ENCODE results near the gene CRAT. TPM values are rescaled to one million over a fixed set of nuclear protein-coding genes. Genes with fewer than 3 reads are reported as not detected.

CRAT gene
- total RNA-seq, 1 donor from 2014 or later = 13.7 TPM

DNA sequence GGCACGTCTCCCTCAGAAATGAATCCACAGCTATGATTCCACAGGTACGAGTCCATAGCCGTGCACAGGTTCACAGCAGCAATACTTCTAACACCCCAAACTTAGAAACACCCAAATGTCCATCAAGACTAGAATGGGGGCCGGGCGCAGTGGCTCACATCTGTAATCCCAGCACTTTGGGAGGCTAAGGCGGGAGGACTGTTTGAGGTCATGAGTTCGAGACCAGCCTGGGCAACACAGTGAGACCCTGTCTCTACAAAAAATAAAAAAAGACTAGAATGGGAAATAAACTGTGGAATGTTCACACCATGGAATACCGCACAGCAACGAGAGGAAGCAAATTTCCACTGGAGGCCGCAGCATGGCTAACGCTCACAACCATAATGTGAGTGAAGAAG is 34.0 kb downstream of the CRAT start:
- TF ChIP-seq CTCF (IDR thresholded peaks at IDR 0.05; ENCODE audit: insufficient read depth, low read length, severe bottlenecking) = no peak
- Histone ChIP-seq H3K4me3 (ENCODE audit: low read depth, low read length) (no peak overlapping the region), H3K27me3 (ENCODE audit: control insufficient read depth, insufficient read depth, low read length) (no peaks in the 10 kb centered on the region), H3K36me3 (ENCODE audit: control insufficient read depth, insufficient read depth, low read length) (no peaks in the 10 kb centered on the region)
- FAIRE-seq (no peak), DNase-seq (ENCODE audit: low read depth) (no peak)

DNA sequence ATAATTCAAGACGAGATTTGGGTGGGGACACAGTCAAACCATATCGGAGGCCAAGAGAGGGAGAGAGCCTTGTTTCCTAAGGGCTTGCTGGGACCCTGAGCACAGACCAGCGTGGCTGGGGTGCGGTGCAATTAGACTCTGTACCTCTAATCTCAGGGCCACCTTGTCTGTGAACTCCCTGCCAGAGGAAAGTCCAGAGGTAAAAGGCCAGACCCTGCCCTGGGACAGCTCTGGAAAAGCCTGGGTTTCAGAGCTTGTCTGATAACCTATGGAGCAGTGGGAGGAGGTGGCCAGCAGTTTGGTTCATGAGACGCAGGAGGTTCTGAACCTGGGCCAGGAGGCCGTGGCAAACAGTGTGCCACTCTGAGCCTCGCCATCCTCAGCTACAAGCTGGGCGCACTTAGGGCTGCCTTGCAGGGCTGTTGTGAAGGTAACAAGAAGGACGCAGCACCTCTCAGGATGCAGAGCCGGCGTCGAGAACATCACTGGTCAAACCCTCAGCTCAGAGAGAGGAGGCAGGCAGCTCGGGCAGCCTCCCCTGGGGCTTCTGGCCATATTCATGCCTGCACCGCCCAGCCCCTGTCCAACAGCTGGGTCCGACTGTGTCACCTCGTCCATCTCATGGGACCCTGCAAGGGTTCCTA is 34.5 kb downstream of the CRAT start:
- no peaks in the 10 kb centered on the region for H3K27me3 ChIP-seq (ENCODE audit: control insufficient read depth, insufficient read depth, low read length)
- no peak for DNase-seq (ENCODE audit: low read depth)
- no peak for TF ChIP-seq CTCF (IDR thresholded peaks at IDR 0.05; ENCODE audit: insufficient read depth, low read length, severe bottlenecking)
- H3K4me3 ChIP-seq (ENCODE audit: low read depth, low read length) = no peak overlapping the region
- no peak for FAIRE-seq
- no peaks in the 10 kb centered on the region for H3K36me3 ChIP-seq (ENCODE audit: control insufficient read depth, insufficient read depth, low read length)

DNA sequence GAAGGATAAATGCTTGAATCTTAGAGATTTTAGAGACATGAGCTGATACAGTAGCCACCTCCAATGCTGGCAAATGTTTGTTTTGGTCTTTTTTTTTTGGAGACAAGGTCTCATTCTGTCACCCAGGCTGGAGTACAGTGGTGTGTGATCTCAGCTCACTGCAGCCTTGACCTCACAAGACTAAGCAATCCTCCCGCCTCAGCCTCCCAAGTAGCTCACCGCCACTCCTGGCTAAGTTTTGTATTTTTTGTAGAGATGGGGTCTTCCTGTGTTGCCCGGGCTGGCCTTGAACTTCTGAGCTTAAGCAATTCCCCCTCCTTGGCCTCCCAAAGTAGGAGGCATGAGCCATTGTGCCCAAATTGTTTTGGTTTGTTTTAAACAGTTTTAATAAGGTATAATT is 36.5 kb downstream of the CRAT start:
- DNase-seq (ENCODE audit: low read depth) = no peak
- Histone ChIP-seq H3K4me3 (ENCODE audit: low read depth, low read length) (no peak overlapping the region), H3K36me3 (ENCODE audit: control insufficient read depth, insufficient read depth, low read length) (peaks cover 1% of the 10 kb centered on the region), H3K27me3 (ENCODE audit: control insufficient read depth, insufficient read depth, low read length) (no peaks in the 10 kb centered on the region)
- no peak for FAIRE-seq
- no peak for TF ChIP-seq CTCF (IDR thresholded peaks at IDR 0.05; ENCODE audit: insufficient read depth, low read length, severe bottlenecking)

DNA sequence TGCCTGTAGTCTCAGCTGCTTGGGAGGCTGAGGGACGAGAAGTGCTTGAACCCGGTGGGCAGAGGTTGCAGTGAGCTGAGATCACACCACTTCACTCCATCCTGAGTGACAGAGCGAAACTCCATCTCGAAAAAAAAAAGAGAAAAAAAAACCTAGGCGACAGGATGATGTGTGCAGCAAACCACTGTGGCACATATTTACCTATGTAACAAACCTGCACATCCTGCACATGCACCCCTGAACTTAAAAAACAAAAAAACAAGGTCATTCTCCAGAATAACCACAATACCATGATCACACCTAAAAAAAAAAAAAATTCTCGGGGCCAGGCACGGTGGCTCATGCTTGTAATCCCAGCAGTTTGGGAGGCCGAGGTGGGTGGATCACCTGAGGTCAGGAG is 37.2 kb downstream of the CRAT start:
- no peak for TF ChIP-seq CTCF (IDR thresholded peaks at IDR 0.05; ENCODE audit: insufficient read depth, low read length, severe bottlenecking)
- no peak for DNase-seq (ENCODE audit: low read depth)
- FAIRE-seq = no peak
- H3K27me3 ChIP-seq (ENCODE audit: control insufficient read depth, insufficient read depth, low read length) = no peaks in the 10 kb centered on the region
- H3K4me3 ChIP-seq (ENCODE audit: low read depth, low read length) = no peak overlapping the region
- peaks cover 3% of the 10 kb centered on the region for H3K36me3 ChIP-seq (ENCODE audit: control insufficient read depth, insufficient read depth, low read length)

DNA sequence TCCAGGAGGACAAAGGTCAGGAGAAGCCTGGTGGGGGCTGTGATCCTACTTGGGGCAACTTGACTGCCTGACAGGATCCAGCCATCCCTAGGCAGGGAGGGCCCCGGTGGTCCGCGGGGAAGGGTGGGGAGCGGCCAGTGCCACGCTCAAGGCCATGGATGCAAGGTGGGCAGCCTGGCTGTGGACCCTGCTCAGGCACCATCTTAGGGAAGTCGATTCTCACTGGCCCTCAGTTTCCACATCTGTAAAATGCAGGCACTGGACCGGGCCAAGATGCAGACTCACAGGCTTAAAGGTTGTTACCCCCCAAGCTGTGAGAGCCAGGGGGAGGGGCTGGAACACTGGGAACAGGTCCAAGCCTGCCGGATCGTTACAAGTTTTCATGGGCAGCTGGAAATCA is 38.4 kb downstream of the CRAT start:
- no peak for FAIRE-seq
- no peak for DNase-seq (ENCODE audit: low read depth)
- H3K27me3 ChIP-seq (ENCODE audit: control insufficient read depth, insufficient read depth, low read length) = no peaks in the 10 kb centered on the region
- peaks cover 8% of the 10 kb centered on the region for H3K36me3 ChIP-seq (ENCODE audit: control insufficient read depth, insufficient read depth, low read length)
- no peak for TF ChIP-seq CTCF (IDR thresholded peaks at IDR 0.05; ENCODE audit: insufficient read depth, low read length, severe bottlenecking)
- H3K4me3 ChIP-seq (ENCODE audit: low read depth, low read length) = no peak overlapping the region

GRCh38 chr9:129071526-129072126 is 39.0 kb downstream of the CRAT start:
- Histone ChIP-seq H3K27me3 (ENCODE audit: control insufficient read depth, insufficient read depth, low read length) (no peaks in the 10 kb centered on the region), H3K4me3 (ENCODE audit: low read depth, low read length) (no peak overlapping the region), H3K36me3 (ENCODE audit: control insufficient read depth, insufficient read depth, low read length) (peaks cover 10% of the 10 kb centered on the region)
- DNase-seq (ENCODE audit: low read depth) = no peak
- TF ChIP-seq CTCF (IDR thresholded peaks at IDR 0.05; ENCODE audit: insufficient read depth, low read length, severe bottlenecking) = no peak
- no peak for FAIRE-seq
